WTC11 (cell line): Measurements from ENCODE around the gene MFSD12.

ENCODE experiments used
- ATF3 ChIP-seq: sonication (generic); formaldehyde crosslinking; conservative IDR thresholded peaks from 2 replicates; pipeline ENCODE4 v1.8.1; 2022; ENCODE audit warnings: mild to moderate bottlenecking, missing genetic modification reagents
- CTCF ChIP-seq: fragments of 200-600 bp; IDR thresholded peaks from 2 replicates; pipeline ENCODE4 v1.8.0; 2022; ENCODE audit warnings: antibody characterized with exemption
- IRF1 ChIP-seq: sonication (generic); formaldehyde crosslinking; IDR thresholded peaks from 2 replicates; pipeline ENCODE4 v1.8.0; 2023; ENCODE audit warnings: missing genetic modification reagents
- JAZF1 ChIP-seq: fragments of 250-450 bp; sonication (Bioruptor Pico); IDR thresholded peaks from 2 replicates; pipeline ENCODE4 v1.9.0; 2021; ENCODE audit warnings: moderate library complexity, mild to moderate bottlenecking, inconsistent platforms
- MAX ChIP-seq: sonication (generic); formaldehyde crosslinking; IDR thresholded peaks from 2 replicates; pipeline ENCODE4 v1.8.0; 2022; ENCODE audit warnings: mild to moderate bottlenecking, missing genetic modification reagents
- PRDM15 ChIP-seq: sonication (generic); formaldehyde crosslinking; IDR thresholded peaks from 2 replicates; pipeline ENCODE4 v1.8.0; 2022; ENCODE audit warnings: missing genetic modification reagents
- ZNF317 ChIP-seq: sonication (generic); formaldehyde crosslinking; IDR thresholded peaks from 2 replicates; pipeline ENCODE4 v1.8.1; 2023; ENCODE audit warnings: low read depth, mild to moderate bottlenecking, moderate library complexity, missing genetic modification reagents, borderline replicate concordance
- ZNF425 ChIP-seq: fragments of 250-450 bp; sonication (Bioruptor Pico); conservative IDR thresholded peaks from 2 replicates; pipeline ENCODE4 v1.9.0; 2021; ENCODE audit warnings: mild to moderate bottlenecking

GRCh38 chr19:3604987-3605343, 47.6 kb upstream of the MFSD12 start:
- TF ChIP-seq JAZF1 (CRISPR knock-in tag) = no peak
- no peak for TF ChIP-seq IRF1 (CRISPR knock-in tag)
- TF ChIP-seq ZNF425 = no peak
- TF ChIP-seq ZNF317 = no peak
- TF ChIP-seq CTCF = no peak
- no peak for TF ChIP-seq PRDM15 (CRISPR knock-in tag)
- no peak for TF ChIP-seq MAX
- TF ChIP-seq ATF3 = no peak
